Amygdala (tissue), 56 donors: Measurements from ENCODE around the gene SLC25A52.
A peak's percentile ranks its signal among the peaks of the same experiment; 100 is the strongest.
"Not testable (repeated sequence)": the region's sequence is repeated elsewhere in the genome, so short reads cannot be mapped to it uniquely, and the experiment has no call there.

Experiments used
- DNase-seq, 56 donors: peaks; one replicate each; lab custom pipeline; 2025; lab: John Stamatoyannopoulos, UW

The SLC25A52 gene

GRCh38 chr18:31741097-31741735 is 19.5 kb downstream of the SLC25A52 start:
- peak in 8 of 56 donors; percentile 3 to 74 (median 10) for DNase-seq

GRCh38 chr18:31740180-31740579 is 20.5 kb downstream of the SLC25A52 start:
- no peak for DNase-seq

- no peak for DNase-seq
Observed at GRCh38 chr18:31739651-31740050, 21.0 kb downstream of the SLC25A52 start.

GRCh38 chr18:31738460-31739407 is 21.9 kb downstream of the SLC25A52 start:
- no peak for DNase-seq

GRCh38 chr18:31736630-31737029 is 24.1 kb downstream of the SLC25A52 start:
- DNase-seq = no peak

- DNase-seq = no peak
Observed at GRCh38 chr18:31731628-31732027, 29.1 kb downstream of the SLC25A52 start.

GRCh38 chr18:31729196-31729595 is 31.5 kb downstream of the SLC25A52 start:
- DNase-seq = not testable (repeated sequence)

GRCh38 chr18:31723990-31724711 is 36.5 kb downstream of the SLC25A52 start:
- peak in 12 of 56 donors; percentile 2 to 63 (median 8) for DNase-seq

GRCh38 chr18:31723639-31723989 is 37.1 kb downstream of the SLC25A52 start:
- DNase-seq = no peak

GRCh38 chr18:31722369-31722957 is 38.2 kb downstream of the SLC25A52 start:
- DNase-seq = peak in 52 of 56 donors; percentile 7 to 92 (median 46)

GRCh38 chr18:31721601-31722000 is 39.1 kb downstream of the SLC25A52 start:
- no peak for DNase-seq

- no peak for DNase-seq
Observed at GRCh38 chr18:31720867-31721266, 39.8 kb downstream of the SLC25A52 start.

- no peak for DNase-seq
Observed at GRCh38 chr18:31719363-31720006, 41.2 kb downstream of the SLC25A52 start.

GRCh38 chr18:31718386-31718785 is 42.3 kb downstream of the SLC25A52 start:
- no peak for DNase-seq

- DNase-seq = no peak
Observed at GRCh38 chr18:31716362-31716761, 44.3 kb downstream of the SLC25A52 start.

GRCh38 chr18:31711365-31712172 is 49.1 kb downstream of the SLC25A52 start:
- DNase-seq = no peak

GRCh38 chr18:31710826-31711225 is 49.9 kb downstream of the SLC25A52 start:
- DNase-seq = no peak
